H9 (cell line): Measurements from ENCODE around the gene CFAP77. TPM values are rescaled to one million over a fixed set of nuclear protein-coding genes. Genes with fewer than 3 reads are reported as not detected.

Experiments used
- DNase-seq: peaks from one replicate; pipeline ENCODE4 v3.0.0-alpha.2; 2017
- H2AFZ ChIP-seq: one replicate; pipeline ENCODE4 v1.6.1; 2013; ENCODE audit warnings: mild to moderate bottlenecking, low read length, control low read depth, moderate library complexity
- H2AK5ac ChIP-seq: 2 replicates; pipeline ENCODE4 v1.6.1; 2013; ENCODE audit warnings: low read length, control low read depth, mixed read lengths; ENCODE audit not compliant: insufficient read length
- H2BK120ac ChIP-seq: one replicate; pipeline ENCODE4 v1.6.1; 2013; ENCODE audit warnings: low read depth, mild to moderate bottlenecking, low read length, control low read depth, inconsistent platforms; ENCODE audit not compliant: poor library complexity, severe bottlenecking
- H2BK12ac ChIP-seq: 2 replicates; pipeline ENCODE4 v1.6.1; 2013; ENCODE audit warnings: low read length, control low read depth, mixed read lengths, low read depth; ENCODE audit not compliant: insufficient read length
- H2BK15ac ChIP-seq: 2 replicates; pipeline ENCODE4 v1.6.1; 2013; ENCODE audit warnings: low read depth, low read length, control low read depth
- H2BK20ac ChIP-seq: one replicate; pipeline ENCODE4 v1.6.1; 2013; ENCODE audit warnings: low read depth, mild to moderate bottlenecking, low read length, control low read depth, inconsistent platforms; ENCODE audit not compliant: poor library complexity, severe bottlenecking
- H2BK5ac ChIP-seq: 2 replicates; pipeline ENCODE4 v1.6.1; 2013; ENCODE audit warnings: low read length, control low read depth, mixed read lengths; ENCODE audit not compliant: insufficient read length
- H3K14ac ChIP-seq: 2 replicates; pipeline ENCODE4 v1.6.1; 2013; ENCODE audit warnings: low read length, control low read depth; ENCODE audit not compliant: insufficient read depth
- H3K18ac ChIP-seq: 2 replicates; pipeline ENCODE4 v1.6.1; 2013; ENCODE audit warnings: low read depth, mild to moderate bottlenecking, mixed read lengths, low read length, control low read depth; ENCODE audit not compliant: insufficient read length
- H3K23ac ChIP-seq: 2 replicates; pipeline ENCODE4 v1.6.1; 2013; ENCODE audit warnings: low read length, control low read depth, mixed read lengths, low read depth; ENCODE audit not compliant: insufficient read length
- H3K23me2 ChIP-seq: 2 replicates; pipeline ENCODE4 v1.6.1; 2013; ENCODE audit warnings: low read depth, mild to moderate bottlenecking, mixed read lengths, low read length, control low read depth; ENCODE audit not compliant: insufficient read length, poor library complexity, severe bottlenecking
- H3K27ac ChIP-seq: 2 replicates; pipeline ENCODE4 v1.5.1; 2013; ENCODE audit warnings: low read length, control low read depth, mixed read lengths, low read depth; ENCODE audit not compliant: insufficient read length
- H3K27me3 ChIP-seq: 2 replicates; pipeline ENCODE4 v1.6.1; 2013; ENCODE audit warnings: low read length, control low read depth, inconsistent platforms; ENCODE audit not compliant: insufficient read depth
- H3K4ac ChIP-seq: 2 replicates; pipeline ENCODE4 v1.6.1; 2013; ENCODE audit warnings: low read depth, mild to moderate bottlenecking, control low read depth, inconsistent platforms, low read length, moderate library complexity
- H3K4me1 ChIP-seq: 2 replicates; pipeline ENCODE4 v1.6.1; 2013; ENCODE audit warnings: low read length, control low read depth, inconsistent platforms; ENCODE audit not compliant: insufficient read depth
- H3K4me2 ChIP-seq: 2 replicates; pipeline ENCODE4 v1.6.1; 2013; ENCODE audit warnings: low read length, control low read depth, mixed read lengths; ENCODE audit not compliant: insufficient read length, insufficient read depth
- H3K56ac ChIP-seq: 2 replicates; pipeline ENCODE4 v1.6.1; 2013; ENCODE audit warnings: low read depth, mild to moderate bottlenecking, mixed read lengths, low read length, control low read depth; ENCODE audit not compliant: insufficient read length
- H3K79me1 ChIP-seq: 2 replicates; pipeline ENCODE4 v1.6.1; 2013; ENCODE audit warnings: low read depth, mild to moderate bottlenecking, moderate library complexity, low read length, control low read depth, inconsistent platforms; ENCODE audit not compliant: insufficient read depth, poor library complexity, severe bottlenecking
- H3K79me2 ChIP-seq: 2 replicates; pipeline ENCODE4 v1.6.1; 2013; ENCODE audit warnings: low read length, control low read depth, inconsistent platforms; ENCODE audit not compliant: insufficient read depth
- H3K9ac ChIP-seq: 2 replicates; pipeline ENCODE4 v1.6.1; 2013; ENCODE audit warnings: low read length, control low read depth, mixed read lengths; ENCODE audit not compliant: insufficient read length; ENCODE audit errors: extremely low read depth
- H3K9me3 ChIP-seq: one replicate; pipeline ENCODE4 v1.6.1; 2013; ENCODE audit warnings: low read depth, low read length, inconsistent platforms; ENCODE audit not compliant: control insufficient read depth
- H3T11ph ChIP-seq: one replicate; pipeline ENCODE4 v1.6.1; 2013; ENCODE audit warnings: mild to moderate bottlenecking, low read length, control low read depth, inconsistent platforms
- H4K20me1 ChIP-seq: one replicate; pipeline ENCODE4 v1.6.1; 2013; ENCODE audit not compliant: control insufficient read depth, insufficient read length, insufficient read depth
- H4K5ac ChIP-seq: 2 replicates; pipeline ENCODE4 v1.6.1; 2013; ENCODE audit warnings: low read depth, mild to moderate bottlenecking, mixed read lengths, low read length, control low read depth; ENCODE audit not compliant: insufficient read length
- H4K8ac ChIP-seq: replicated peaks from 2 replicates; pipeline ENCODE4 v1.6.1; 2013; ENCODE audit warnings: low read length, control low read depth, mixed read lengths, low read depth; ENCODE audit not compliant: insufficient read length
- H4K91ac ChIP-seq: 2 replicates; pipeline ENCODE4 v1.6.1; 2013; ENCODE audit warnings: low read depth, mild to moderate bottlenecking, moderate library complexity, mixed read lengths, low read length, control low read depth; ENCODE audit not compliant: insufficient read length
- H3K27ac Mint-ChIP-seq, 3 experiments: 2 replicates in 2 of 3; 3 replicates in 1 of 3; pipeline ENCODE4 v1.8.0; 2020 to 2021; ENCODE audit warnings: mixed read lengths in 3 of 3, mild to moderate bottlenecking in 1 of 3, moderate library complexity in 1 of 3
- H3K27me3 Mint-ChIP-seq: 2 replicates; pipeline ENCODE4 v1.8.0; 2021; ENCODE audit warnings: low read depth, mild to moderate bottlenecking, moderate library complexity, mixed read lengths
- H3K36me3 Mint-ChIP-seq, 3 experiments: 2 replicates in 2 of 3; 3 replicates in 1 of 3; pipeline ENCODE4 v1.8.0; 2020 to 2021; ENCODE audit warnings: low read depth in 3 of 3, mixed read lengths in 3 of 3; ENCODE audit not compliant: insufficient read depth in 1 of 3
- H3K4me1 Mint-ChIP-seq, 2 experiments: 2 replicates each; pipeline ENCODE4 v1.8.0; 2020; ENCODE audit warnings: mixed read lengths in 2 of 2
- H3K4me3 Mint-ChIP-seq, 2 experiments: 2 replicates in 1 of 2; 3 replicates in 1 of 2; pipeline ENCODE4 v1.8.0; 2020 to 2021; ENCODE audit warnings: mild to moderate bottlenecking in 2 of 2, mixed read lengths in 2 of 2, moderate library complexity in 1 of 2
- H3K9me3 Mint-ChIP-seq, 2 experiments: 2 replicates in 1 of 2; 3 replicates in 1 of 2; pipeline ENCODE4 v1.8.0; 2020; ENCODE audit warnings: mild to moderate bottlenecking in 2 of 2, mixed read lengths in 2 of 2, moderate library complexity in 1 of 2
- CTCF ChIP-seq: fragments of 200-600 bp; sonication (generic); conservative IDR thresholded peaks from 3 replicates; pipeline ENCODE4 v1.8.0; 2021; ENCODE audit warnings: antibody characterized with exemption, mild to moderate bottlenecking
- WGBS: extraction: QIAGEN DNeasy Blood & Tissue Kit; methylation state at CpG from one replicate; pipeline ENCODE4 v1.1.7; 2013; ENCODE audit warnings: missing lambda C conversion rate, low lambda C conversion rate, mixed read lengths; ENCODE audit not compliant: insufficient read length; ENCODE audit errors: extremely low coverage; 5-methylcytosine and 5-hydroxymethylcytosine counted together
- total RNA-seq: library from RNA; stranded (reverse); gene quantifications from 2 replicates; pipeline ENCODE4 v1.2.1, GENCODE V29; 2021

Gene CFAP77
- total RNA-seq, 1 experiment from 2014 or later: 0.72 TPM

- no CpG with 5 or more reads among the region's 15 CpGs for WGBS
- no peaks in the 10 kb centered on the region; a peak in 1 of 5 replicates for H3K9me3 Mint-ChIP-seq
- no peaks in the 10 kb centered on the region for H3K36me3 Mint-ChIP-seq
- no peak for TF ChIP-seq CTCF
- Histone ChIP-seq H3K23ac (no peak overlapping the region), H4K8ac (no peak overlapping the region), H3K4ac (no peak overlapping the region), H3K23me2 (no peaks in the 10 kb centered on the region), H3T11ph (no peak overlapping the region), H2BK5ac (no peak overlapping the region), H3K4me1 (no peaks in the 10 kb centered on the region), H3K79me1 (no peaks in the 10 kb centered on the region), H3K79me2 (no peaks in the 10 kb centered on the region), H3K27me3 (peaks cover 17% of the 10 kb centered on the region), H4K91ac (no peak overlapping the region), H3K18ac (no peak overlapping the region), H2AK5ac (no peak overlapping the region), H2BK12ac (no peak overlapping the region), H3K4me2 (no peak overlapping the region), H4K20me1 (no peaks in the 10 kb centered on the region), H3K9me3 (no peaks in the 10 kb centered on the region), H4K5ac (no peak overlapping the region), H2AFZ (no peak overlapping the region), H3K27ac (no peak overlapping the region), H2BK120ac (no peak overlapping the region), H3K14ac (no peak overlapping the region), H2BK15ac (no peak overlapping the region), H3K9ac (no peak overlapping the region), H2BK20ac (no peak overlapping the region), H3K56ac (no peak overlapping the region)
- peak overlapping the region in 1 of 3 experiments; percentile 57; a peak in 1 of 7 replicates for H3K27ac Mint-ChIP-seq
- H3K27me3 Mint-ChIP-seq: peaks cover 27% of the 10 kb centered on the region
- no peak overlapping the region for H3K4me3 Mint-ChIP-seq
- peaks cover 7 to 14% of the 10 kb centered on the region in 2 experiments for H3K4me1 Mint-ChIP-seq
- DNase-seq: no peak
These were observed 162.0 kb downstream of the CFAP77 start for GRCh38 chr9:132571806-132572600.
